HG03460 (cell line): ENCODE measurements around the gene SCYGR6.

Source experiments
- ATAC-seq: cut with Tn5 transposase; IDR thresholded peaks from one replicate; pipeline ENCODE4 v1.9.1; 2021; ENCODE audit not compliant: unreplicated experiment

Gene SCYGR6

DNA sequence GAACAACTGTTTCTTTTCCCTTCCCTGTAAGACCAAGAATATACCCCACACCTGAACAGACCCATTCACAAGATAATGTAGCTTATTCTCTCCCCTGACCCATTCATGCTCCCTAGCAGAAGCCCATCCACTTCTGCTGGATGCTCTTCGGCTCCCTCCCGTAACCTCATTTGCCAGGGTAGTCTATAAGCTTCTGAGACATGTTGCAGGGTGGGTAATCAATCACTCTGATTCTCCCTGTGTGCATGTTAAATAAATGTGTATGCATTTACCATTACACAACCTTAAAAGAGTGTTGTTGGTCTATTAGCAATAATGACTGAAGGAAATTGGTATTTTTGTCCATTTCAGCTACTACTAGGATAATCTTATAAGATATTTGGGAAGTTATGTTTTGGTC, 8.1 kb downstream of the SCYGR6 start:
- no peak for ATAC-seq

DNA sequence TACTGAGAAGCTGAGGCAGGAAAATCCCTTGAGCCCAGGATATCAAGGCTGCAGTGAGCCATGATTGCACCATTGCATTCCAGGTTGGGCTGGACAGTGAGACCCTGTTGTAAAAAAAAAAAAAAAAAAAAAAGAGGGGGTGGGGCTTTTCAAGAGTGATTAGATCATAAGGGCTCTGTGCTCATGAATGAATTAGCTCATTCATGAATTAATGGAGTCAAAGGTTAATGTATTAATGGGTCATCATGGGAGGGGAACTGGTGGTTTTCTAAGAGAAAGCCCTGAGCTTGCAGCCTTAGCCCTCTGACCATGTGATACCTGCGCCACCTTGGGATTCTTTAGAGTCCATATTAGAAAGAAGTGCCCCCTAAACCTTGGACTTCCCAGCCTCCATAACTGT, 11.3 kb downstream of the SCYGR6 start:
- ATAC-seq = no peak

DNA sequence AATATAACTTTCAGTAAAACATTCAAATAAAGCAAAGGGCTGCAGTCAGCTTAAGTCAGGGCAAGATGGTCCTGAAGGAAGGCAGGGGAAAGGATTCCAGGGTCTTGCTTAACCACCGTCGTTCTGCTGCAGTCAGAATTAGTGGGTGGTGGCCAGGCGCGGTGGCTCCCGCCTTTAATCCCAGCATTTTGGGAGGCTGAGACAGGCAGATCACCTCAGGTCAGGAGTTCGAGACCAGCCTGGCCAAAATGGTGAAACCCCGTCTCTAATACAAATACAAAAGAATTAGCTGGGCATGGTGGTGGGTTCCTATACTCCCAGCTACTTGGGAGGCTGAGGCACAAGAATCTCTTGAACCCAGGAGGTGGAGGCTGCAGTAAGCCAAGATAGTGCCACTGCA, 13.6 kb downstream of the SCYGR6 start:
- no peak for ATAC-seq

DNA sequence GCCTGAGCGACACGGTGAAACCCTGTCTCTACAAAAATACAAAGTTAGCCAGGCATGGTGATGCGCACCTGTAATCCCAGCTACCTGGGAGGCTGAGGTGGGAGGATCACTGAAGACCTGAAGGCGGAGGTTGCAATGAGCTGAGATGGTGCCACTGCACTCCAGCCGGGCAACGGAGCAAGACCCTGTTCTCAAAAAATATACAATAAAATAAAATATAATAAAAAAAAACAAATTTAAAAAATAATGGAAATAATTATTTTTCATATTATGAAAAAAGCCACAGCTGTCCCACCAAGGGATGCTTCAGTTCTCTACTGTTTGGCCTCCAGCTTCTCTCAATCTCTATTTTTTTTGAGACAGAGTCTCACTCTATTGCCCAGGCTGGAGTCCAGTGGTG, 17.2 kb downstream of the SCYGR6 start:
- no peak for ATAC-seq

DNA sequence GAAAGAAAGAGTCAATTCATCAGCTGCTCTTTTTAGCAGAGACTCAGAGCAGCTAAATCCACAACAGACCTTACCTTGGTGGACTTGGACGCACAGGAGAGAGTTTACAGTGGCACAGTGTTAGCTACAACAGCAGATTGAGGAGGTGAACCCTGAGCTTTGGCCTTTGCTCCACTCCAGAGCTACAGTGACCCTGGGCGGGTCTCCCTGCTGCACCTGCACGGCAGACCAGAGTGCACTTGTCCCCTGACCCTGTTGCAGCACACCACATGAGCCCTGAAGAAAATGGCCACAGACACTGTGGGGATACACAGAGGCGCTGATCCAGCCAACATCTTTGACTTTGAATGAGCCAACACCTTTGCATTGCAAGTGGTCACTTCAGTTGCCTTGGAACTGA, 17.7 kb downstream of the SCYGR6 start:
- no peak for ATAC-seq

DNA sequence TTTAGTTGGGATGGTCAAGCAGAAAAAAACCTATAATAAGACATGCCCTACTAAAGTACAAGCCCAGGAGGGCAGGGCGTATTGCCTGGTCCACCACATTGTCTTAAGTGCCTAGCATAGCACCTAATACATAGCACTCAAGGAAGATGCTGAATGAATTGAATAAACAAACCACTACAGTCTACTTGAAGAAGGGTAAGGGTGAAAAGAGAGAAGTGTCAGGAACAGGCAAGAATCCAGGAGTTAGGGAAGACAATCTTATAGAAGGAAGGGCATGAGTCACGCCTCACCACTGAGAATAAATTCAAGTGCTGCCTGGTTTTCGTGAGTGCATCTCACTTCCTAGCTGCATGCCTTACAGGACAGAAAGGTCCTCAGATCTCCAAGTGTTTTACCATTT, 20.6 kb downstream of the SCYGR6 start:
- ATAC-seq = no peak

DNA sequence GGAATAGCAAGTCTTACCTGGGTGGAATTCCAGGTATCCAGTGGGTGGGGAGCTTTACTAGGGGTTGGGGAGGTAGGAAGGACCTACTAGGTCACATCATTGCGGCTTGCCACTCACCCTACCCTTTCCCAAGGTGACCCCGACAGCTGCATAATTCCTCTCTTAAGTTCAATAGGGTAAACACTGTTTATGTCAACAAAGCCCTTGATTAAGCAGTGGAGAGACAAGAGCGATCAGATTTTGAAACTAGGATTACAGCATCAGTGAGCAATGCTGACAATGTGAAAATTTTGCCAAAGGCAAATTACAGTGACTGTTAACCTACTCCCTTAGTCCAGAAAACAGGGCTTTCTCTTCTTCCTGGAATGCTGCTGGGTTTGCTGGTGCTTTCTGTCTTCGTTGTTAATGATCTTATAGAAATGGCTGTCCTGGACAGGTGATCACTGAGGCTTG, 21.3 kb downstream of the SCYGR6 start:
- ATAC-seq = no peak

DNA sequence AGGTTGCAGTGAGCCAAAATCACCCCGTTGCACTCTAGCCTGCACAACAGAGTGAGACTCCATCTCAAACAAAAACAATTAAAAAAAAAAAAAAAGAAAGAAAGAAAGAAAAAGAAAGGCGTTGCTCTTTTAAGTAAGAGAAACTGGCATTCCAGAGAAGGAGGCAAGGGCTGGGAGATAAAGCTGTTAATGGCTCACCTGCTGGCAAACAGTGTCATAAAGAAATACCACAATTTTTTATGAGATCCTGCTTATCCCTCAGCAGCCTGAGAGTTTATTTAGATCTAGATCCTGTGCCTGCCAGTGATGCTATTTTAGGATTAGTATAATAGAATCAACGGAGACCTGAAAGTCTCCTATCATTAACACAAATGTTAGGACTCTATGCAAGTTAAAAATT, 23.0 kb downstream of the SCYGR6 start:
- ATAC-seq = no peak

DNA sequence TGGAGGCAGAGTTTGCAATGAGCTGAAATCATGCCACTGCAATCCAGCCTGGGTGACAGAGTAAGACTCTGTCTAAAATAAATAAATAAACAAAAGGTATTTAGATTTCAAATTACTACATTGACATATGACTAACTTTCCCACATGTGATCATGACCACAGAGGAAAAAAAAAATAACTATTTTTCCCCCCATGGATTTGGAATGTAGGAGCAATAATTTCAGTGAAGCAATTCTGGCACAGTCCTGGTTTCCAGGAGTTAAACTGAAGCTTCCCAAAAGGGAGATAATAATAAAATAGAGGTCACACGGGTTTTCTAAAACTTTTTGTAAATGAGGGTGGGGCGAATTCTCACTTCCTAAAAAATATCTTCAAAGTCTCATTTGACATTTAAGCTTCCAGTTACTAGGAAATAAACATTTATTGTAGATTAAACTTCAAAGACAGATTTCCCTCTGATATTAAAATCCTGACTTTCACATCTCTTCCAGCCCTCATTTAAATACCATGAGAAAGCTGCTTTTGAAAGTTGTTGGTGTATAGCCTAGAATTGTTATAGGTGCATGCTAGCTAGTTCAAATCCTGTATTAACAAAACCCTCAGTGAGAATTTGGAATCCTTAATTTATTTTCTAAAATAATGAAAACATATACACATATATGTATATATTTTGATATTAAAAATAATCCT, 27.4 kb downstream of the SCYGR6 start:
- ATAC-seq = no peak

DNA sequence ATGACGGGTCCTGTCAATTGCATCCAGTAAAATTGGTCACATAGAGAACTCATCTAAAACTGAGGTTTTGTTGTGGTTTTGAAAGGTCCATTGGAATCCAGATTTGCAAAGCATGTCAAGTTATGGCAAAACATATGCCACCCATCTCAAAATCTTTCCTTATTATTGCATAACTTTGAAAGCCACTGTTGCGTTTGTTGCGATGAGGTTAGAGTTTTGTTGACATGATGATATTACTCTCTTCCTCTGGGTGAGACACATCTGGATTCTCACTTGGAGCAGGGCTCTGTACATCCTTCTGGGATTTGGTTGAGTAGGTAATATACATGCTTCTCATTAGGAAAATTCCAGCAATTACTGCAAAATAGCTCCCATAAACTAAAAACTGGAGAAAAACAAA, 37.4 kb downstream of the SCYGR6 start:
- ATAC-seq = no peak

DNA sequence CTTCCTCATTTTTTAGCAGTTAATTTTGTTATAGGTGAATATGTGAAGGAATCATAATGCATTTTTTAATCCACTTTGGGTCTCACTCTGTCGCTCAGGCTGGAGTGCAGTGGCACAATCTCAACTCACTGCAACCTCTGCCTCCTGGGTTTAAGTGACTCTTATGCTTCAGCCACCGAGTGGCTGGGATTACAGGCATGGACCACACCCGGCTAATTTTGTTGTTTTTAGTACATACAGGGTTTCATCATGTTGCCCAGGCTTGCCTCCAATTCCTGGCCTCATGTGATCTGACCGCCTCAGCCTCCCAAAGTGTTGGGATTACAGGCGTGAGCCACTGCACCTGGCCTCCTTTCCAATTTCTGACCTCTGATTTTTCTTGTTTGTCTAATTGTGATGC, 40.3 kb downstream of the SCYGR6 start:
- no peak for ATAC-seq

DNA sequence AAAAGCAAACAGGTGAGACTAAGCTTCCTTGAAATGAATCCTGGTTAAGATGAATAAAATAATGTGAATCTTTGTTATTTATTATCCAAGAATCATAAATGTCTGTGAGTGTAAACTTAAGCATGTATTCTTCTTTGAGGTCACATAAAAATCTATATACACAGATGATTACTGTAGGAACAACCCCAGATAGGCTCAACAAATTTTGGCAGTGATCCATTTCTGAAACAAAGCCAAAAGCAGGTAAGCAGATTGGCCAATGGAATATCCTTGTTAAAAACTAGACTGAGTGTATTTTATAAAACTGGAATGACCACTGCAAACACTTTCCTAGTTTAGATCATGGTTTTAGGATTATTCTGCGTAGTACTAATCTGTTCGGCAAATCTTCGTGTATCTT, 46.6 kb downstream of the SCYGR6 start:
- no peak for ATAC-seq

DNA sequence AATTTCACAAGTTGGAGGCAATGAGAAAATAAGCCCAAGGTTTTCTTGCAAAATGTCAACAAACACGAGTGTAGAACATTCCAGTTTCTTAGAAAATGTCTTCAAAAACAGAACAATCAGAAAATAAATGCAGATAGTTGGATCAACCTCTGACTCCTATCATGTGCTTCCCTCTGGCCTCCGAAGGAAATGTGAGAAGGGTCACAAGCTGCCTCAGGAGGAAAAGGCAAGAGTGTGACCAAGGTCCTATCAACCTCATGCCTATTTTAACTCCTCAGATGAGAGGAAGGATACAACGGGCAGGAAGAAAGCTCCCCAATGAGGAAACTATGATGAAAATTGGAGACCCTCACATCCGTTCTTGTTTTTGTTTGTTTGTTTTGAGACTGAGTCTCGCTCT, 50.1 kb downstream of the SCYGR6 start:
- no peak for ATAC-seq
